Smooth muscle cell (in vitro differentiated cells): ENCODE data around the gene AGBL1. TPM values are rescaled to one million over a fixed set of nuclear protein-coding genes. Genes with fewer than 3 reads are reported as not detected.

Experiments used
- DNase-seq: peaks from one replicate; lab custom pipeline; 2025; ENCODE audit not compliant: unreplicated experiment; lab: John Stamatoyannopoulos, UW
- H2AFZ ChIP-seq: fragments of 200-600 bp; sonication (generic); 2 replicates; pipeline ENCODE4 v1.6.0; 2016; ENCODE audit warnings: antibody characterized with exemption, low read depth, mild to moderate bottlenecking
- H3F3A ChIP-seq: fragments of 200-600 bp; sonication (generic); 2 replicates; pipeline ENCODE4 v1.6.0; 2017; ENCODE audit warnings: antibody characterized with exemption, low read depth
- H3K27ac ChIP-seq: fragments of 200-600 bp; sonication (generic); 2 replicates; pipeline ENCODE4 v1.5.1; 2016; ENCODE audit warnings: low read depth, mild to moderate bottlenecking
- H3K27me3 ChIP-seq: fragments of 200-600 bp; sonication (generic); 2 replicates; pipeline ENCODE4 v1.6.1; 2016; ENCODE audit warnings: low read depth, mild to moderate bottlenecking
- H3K36me3 ChIP-seq: fragments of 200-600 bp; sonication (generic); 2 replicates; pipeline ENCODE4 v1.5.1; 2016; ENCODE audit warnings: low read depth
- H3K4me1 ChIP-seq: fragments of 200-600 bp; sonication (generic); 2 replicates; pipeline ENCODE4 v1.5.1; 2016; ENCODE audit warnings: low read depth
- H3K4me2 ChIP-seq: fragments of 200-600 bp; sonication (generic); 2 replicates; pipeline ENCODE4 v1.6.0; 2016; ENCODE audit warnings: mild to moderate bottlenecking
- H3K4me3 ChIP-seq: fragments of 200-600 bp; sonication (generic); 2 replicates; pipeline ENCODE4 v1.5.1; 2016; ENCODE audit warnings: mild to moderate bottlenecking
- H3K79me2 ChIP-seq: fragments of 200-600 bp; sonication (generic); 2 replicates; pipeline ENCODE4 v1.6.0; 2016; ENCODE audit warnings: low read depth, mild to moderate bottlenecking
- H3K9ac ChIP-seq: fragments of 200-600 bp; sonication (generic); 2 replicates; pipeline ENCODE4 v1.6.0; 2016; ENCODE audit warnings: low read depth
- H3K9me3 ChIP-seq: fragments of 200-600 bp; sonication (generic); replicated peaks from 2 replicates; pipeline ENCODE4 v1.5.1; 2016; ENCODE audit warnings: low read depth
- H4K20me1 ChIP-seq: fragments of 200-600 bp; sonication (generic); 2 replicates; pipeline ENCODE4 v1.6.0; 2016; ENCODE audit warnings: low read depth
- WGBS: methylation state at CpG from one replicate; pipeline ENCODE4 v1.1.7; 2016; ENCODE audit warnings: low lambda C conversion rate; 5-methylcytosine and 5-hydroxymethylcytosine counted together
- polyA plus RNA-seq: library from polyadenylated mRNA; unstranded; fragments of >200 nt; fragmentation: Nextera tagmentation; extraction: Ambion mirVana; gene quantifications from 2 replicates; pipeline ENCODE4 v1.2.1, GENCODE V29; 2016
- total RNA-seq: library from RNA; depleted of rRNA; stranded (reverse); fragments of >200 nt; gene quantifications from 2 replicates; pipeline ENCODE4 v1.2.3, GENCODE V29; 2014
- TF ChIP-seq, protein P1 (sequence below): fragments of 200-600 bp; sonication (generic); IDR thresholded peaks from 2 replicates; pipeline ENCODE4 v1.5.1; 2017; ENCODE audit warnings: borderline replicate concordance, mild to moderate bottlenecking, antibody characterized with exemption; ENCODE audit not compliant: insufficient read depth, poor library complexity, severe bottlenecking

AGBL1 gene
- total and polyA plus RNA-seq, 2 experiments from 2014 or later, result not detected

DNA sequence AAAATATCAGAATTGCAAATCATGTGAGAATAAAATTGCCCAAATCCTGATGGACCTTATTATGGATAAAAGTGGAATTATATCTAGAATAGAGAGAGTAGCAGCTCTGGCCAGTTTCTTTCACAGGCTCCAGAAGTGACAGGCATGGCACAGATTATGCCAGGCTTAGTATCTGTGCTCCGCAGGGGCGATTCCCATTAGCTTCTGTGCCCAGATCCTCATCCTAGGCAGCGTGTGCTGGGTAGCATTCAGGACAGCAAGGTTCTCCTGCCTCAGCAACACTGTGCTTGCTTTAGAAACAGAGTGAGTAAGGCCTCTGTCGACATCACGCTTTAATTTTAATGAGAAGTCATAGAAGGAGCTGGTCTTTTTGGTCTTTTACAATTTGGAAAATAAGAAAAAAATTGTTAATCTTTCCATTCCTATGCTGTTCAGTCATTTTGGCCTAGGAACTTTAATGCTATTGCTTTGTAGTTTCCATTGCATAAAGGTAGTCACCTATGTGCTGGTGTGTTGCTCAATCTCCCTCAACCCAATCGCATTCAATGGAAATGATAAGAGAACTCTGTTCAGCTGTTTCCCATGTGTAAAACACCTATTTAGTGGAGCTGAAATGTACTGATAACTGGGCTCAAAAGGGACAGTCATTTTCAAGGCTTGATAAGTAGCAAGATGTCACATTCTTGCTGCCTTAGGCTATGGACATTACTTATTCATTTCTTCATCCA lies 770.1 kb downstream of the AGBL1 start:
- WGBS, result 87% methylated on average over 6 of the region's 6 CpGs
- Histone ChIP-seq H3K4me1 (no peaks in the 10 kb centered on the region), H2AFZ (no peak overlapping the region), H3K27ac (no peak overlapping the region), H3K27me3 (no peaks in the 10 kb centered on the region), H3K9me3 (no peaks in the 10 kb centered on the region), H3K79me2 (no peaks in the 10 kb centered on the region), H3K9ac (no peak overlapping the region), H3K4me2 (no peak overlapping the region), H4K20me1 (no peaks in the 10 kb centered on the region), H3K4me3 (no peak overlapping the region), H3F3A (no peaks in the 10 kb centered on the region), H3K36me3 (no peaks in the 10 kb centered on the region)
- TF ChIP-seq, protein P1, sequence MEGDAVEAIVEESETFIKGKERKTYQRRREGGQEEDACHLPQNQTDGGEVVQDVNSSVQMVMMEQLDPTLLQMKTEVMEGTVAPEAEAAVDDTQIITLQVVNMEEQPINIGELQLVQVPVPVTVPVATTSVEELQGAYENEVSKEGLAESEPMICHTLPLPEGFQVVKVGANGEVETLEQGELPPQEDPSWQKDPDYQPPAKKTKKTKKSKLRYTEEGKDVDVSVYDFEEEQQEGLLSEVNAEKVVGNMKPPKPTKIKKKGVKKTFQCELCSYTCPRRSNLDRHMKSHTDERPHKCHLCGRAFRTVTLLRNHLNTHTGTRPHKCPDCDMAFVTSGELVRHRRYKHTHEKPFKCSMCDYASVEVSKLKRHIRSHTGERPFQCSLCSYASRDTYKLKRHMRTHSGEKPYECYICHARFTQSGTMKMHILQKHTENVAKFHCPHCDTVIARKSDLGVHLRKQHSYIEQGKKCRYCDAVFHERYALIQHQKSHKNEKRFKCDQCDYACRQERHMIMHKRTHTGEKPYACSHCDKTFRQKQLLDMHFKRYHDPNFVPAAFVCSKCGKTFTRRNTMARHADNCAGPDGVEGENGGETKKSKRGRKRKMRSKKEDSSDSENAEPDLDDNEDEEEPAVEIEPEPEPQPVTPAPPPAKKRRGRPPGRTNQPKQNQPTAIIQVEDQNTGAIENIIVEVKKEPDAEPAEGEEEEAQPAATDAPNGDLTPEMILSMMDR, result no peak
- no peak for DNase-seq

DNA sequence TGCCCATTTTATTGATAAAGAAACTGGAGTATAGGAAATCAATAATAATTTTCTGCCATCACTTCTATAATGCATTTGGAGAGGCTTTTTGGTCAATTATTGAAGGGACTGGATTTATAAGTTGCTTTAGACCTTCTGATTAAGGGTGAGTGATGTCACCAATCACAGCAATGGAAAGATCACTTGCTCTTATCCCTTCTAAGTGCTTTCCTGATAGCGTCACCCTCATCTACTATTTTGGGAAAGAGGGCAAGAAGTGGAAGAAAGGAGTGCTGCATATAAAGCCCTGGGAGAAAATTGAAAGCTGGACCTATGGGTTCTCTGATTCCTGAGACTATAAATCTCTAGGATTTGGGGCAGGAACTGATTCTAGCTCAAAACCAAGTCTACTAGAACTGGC lies 771.3 kb downstream of the AGBL1 start:
- Histone ChIP-seq H3K27me3 (no peaks in the 10 kb centered on the region), H3K9ac (no peak overlapping the region), H3K4me1 (no peaks in the 10 kb centered on the region), H2AFZ (no peak overlapping the region), H3K79me2 (no peaks in the 10 kb centered on the region), H3K27ac (no peak overlapping the region), H4K20me1 (no peaks in the 10 kb centered on the region), H3K9me3 (no peaks in the 10 kb centered on the region), H3K4me3 (no peak overlapping the region), H3F3A (peaks cover 6% of the 10 kb centered on the region), H3K4me2 (no peak overlapping the region), H3K36me3 (no peaks in the 10 kb centered on the region)
- 54% methylated on average over 1 of the region's 1 CpG for WGBS
- DNase-seq, result no peak
- TF ChIP-seq, protein P1, result no peak

DNA sequence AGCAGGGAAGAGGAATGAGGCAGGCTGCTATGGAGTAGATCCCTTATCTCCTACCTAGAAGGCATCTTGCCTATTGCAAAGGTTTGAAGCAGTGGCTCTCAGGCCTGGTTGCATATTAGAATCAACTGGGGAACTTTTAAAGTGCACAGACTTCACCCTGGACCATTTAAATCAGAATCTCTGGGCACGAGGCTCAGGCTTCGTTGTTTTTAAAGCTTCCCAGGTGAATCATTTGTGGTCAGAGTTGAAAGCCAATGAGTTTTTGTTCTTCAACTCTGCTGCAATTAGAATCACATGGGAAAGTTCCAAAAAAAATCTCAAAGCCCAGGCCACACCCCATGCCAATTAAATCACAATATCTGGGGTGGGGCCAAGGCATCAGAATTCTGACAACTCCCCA lies 773.1 kb downstream of the AGBL1 start:
- Histone ChIP-seq H3K27ac (no peak overlapping the region), H3K27me3 (no peaks in the 10 kb centered on the region), H3K4me1 (no peaks in the 10 kb centered on the region), H3K9me3 (no peaks in the 10 kb centered on the region), H3K4me3 (no peak overlapping the region), H4K20me1 (no peaks in the 10 kb centered on the region), H3K36me3 (no peaks in the 10 kb centered on the region), H3K9ac (no peak overlapping the region), H3K4me2 (no peak overlapping the region), H3K79me2 (no peaks in the 10 kb centered on the region), H3F3A (peaks cover 6% of the 10 kb centered on the region), H2AFZ (no peak overlapping the region)
- DNase-seq, result no peak
- WGBS, result 26% methylated on average over 2 of the region's 2 CpGs
- TF ChIP-seq, protein P1, result no peak

DNA sequence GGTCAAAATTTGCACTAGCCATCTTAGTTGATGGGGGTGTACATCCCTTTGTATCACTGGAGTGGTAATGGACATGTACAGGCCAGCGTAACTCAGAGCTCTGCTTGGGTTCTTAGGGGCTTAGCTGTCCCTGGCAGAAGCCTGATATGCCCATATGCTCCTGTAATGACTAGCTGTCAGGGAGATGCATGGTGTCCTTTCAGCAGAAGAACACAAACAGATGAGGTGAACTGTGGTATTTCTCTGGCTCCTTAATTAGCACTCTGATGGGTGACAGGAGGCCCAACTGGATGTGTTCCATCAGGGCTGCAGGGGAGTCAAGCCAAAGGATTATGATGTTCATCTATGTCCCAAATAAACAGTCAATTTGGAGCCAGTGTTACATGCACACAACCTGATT lies 774.5 kb downstream of the AGBL1 start:
- Histone ChIP-seq H4K20me1 (no peaks in the 10 kb centered on the region), H3K27ac (no peak overlapping the region), H3K27me3 (no peaks in the 10 kb centered on the region), H3K4me3 (no peak overlapping the region), H3K4me1 (no peaks in the 10 kb centered on the region), H3K9me3 (no peaks in the 10 kb centered on the region), H2AFZ (no peak overlapping the region), H3F3A (peaks cover 6% of the 10 kb centered on the region), H3K79me2 (no peaks in the 10 kb centered on the region), H3K4me2 (no peak overlapping the region), H3K9ac (no peak overlapping the region), H3K36me3 (no peaks in the 10 kb centered on the region)
- TF ChIP-seq, protein P1, result no peak
- 81% methylated on average over 1 of the region's 1 CpG for WGBS
- no peak for DNase-seq
